Stomach (tissue), 4 donors: Measurements from ENCODE around the gene ANGPTL2.
A peak's percentile ranks its signal among the peaks of the same experiment; 100 is the strongest.

Experiments
- CTCF ChIP-seq, 7 experiments: fragments of 450-650 bp in 4 of 7; fragments of 200-600 bp in 3 of 7; sonication (generic) in 3 of 7; IDR thresholded peaks; one replicate each; pipeline ENCODE4 v1.5.1; 2016 to 2019; ENCODE audit warnings: antibody characterized with exemption in 7 of 7, control low read depth in 2 of 7, mild to moderate bottlenecking in 1 of 7
- EP300 ChIP-seq: sonication (generic); formaldehyde crosslinking; IDR thresholded peaks from one replicate; pipeline ENCODE4 v1.6.1; 2017; ENCODE audit warnings: antibody characterized with exemption
- POLR2A ChIP-seq, 4 donors: fragments of 450-650 bp; IDR thresholded peaks; one replicate each; pipeline ENCODE4 v1.6.1; 2016; ENCODE audit warnings: antibody characterized with exemption in 4 of 4, control low read depth in 2 of 4, mild to moderate bottlenecking in 1 of 4, moderate library complexity in 1 of 4
- POLR2AphosphoS5 ChIP-seq, 3 donors: sonication (generic); formaldehyde crosslinking; IDR thresholded peaks; one replicate each; pipeline ENCODE4 v1.6.1; 2016; ENCODE audit warnings: antibody characterized with exemption in 3 of 3

- no peak for TF ChIP-seq CTCF (IDR thresholded peaks at IDR 0.05)
- TF ChIP-seq POLR2AphosphoS5 (IDR thresholded peaks at IDR 0.05), result peak in 2 of 3 donors; percentile 14 to 62
- no peak for TF ChIP-seq POLR2A (IDR thresholded peaks at IDR 0.05)
- TF ChIP-seq EP300, result no peak
These were observed 36.9 kb upstream of the ANGPTL2 start for GRCh38 chr9:127159325-127159801.
